ENCODE data around the gene COPS6. TPM values are rescaled to one million over a fixed set of nuclear protein-coding genes. Genes with fewer than 3 reads are reported as not detected.

The COPS6 gene
- total RNA-seq, 1 donor from 2014 or later: 83.1 TPM

DNA sequence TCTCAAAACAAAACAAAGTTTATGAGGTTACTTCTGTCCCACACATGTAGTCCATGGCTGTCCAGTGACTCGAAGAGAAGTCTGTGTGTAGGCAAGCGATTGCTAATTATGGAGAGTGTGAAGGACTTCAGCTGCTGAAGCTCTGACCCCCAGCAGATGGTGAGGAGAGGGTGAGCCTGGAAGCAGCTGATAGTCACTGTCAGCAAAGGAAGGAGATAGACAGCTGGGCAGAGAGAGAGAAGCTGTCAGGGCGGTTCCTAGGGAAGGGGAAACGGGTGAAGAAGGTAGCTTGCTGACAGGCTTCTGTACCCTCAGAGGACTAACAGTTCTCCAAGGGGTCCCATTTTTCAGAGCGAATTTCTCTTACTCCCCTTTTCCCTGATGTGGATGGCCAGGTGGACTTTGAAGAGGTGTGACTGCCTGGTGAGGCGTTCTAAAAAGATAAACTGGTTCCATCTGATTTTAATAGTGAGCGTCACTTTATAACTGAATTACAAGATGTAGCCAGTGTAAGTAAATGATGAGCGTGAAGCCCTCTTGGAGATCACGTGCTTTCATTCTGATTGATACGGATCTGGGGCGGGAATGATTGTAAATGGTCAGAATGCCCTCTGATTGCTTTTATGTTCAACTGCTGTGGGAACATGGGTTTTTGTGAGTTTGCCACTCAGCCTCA, 27.1 kb upstream of the COPS6 start:
- H3K4me3 Mint-ChIP-seq (ENCODE audit: unreplicated experiment): no peak overlapping the region
- no peaks in the 10 kb centered on the region for H3K4me1 Mint-ChIP-seq (ENCODE audit: low read depth)
- DNase-seq (ENCODE audit: low spot score): no peak
- TF ChIP-seq, protein P1, sequence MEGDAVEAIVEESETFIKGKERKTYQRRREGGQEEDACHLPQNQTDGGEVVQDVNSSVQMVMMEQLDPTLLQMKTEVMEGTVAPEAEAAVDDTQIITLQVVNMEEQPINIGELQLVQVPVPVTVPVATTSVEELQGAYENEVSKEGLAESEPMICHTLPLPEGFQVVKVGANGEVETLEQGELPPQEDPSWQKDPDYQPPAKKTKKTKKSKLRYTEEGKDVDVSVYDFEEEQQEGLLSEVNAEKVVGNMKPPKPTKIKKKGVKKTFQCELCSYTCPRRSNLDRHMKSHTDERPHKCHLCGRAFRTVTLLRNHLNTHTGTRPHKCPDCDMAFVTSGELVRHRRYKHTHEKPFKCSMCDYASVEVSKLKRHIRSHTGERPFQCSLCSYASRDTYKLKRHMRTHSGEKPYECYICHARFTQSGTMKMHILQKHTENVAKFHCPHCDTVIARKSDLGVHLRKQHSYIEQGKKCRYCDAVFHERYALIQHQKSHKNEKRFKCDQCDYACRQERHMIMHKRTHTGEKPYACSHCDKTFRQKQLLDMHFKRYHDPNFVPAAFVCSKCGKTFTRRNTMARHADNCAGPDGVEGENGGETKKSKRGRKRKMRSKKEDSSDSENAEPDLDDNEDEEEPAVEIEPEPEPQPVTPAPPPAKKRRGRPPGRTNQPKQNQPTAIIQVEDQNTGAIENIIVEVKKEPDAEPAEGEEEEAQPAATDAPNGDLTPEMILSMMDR (IDR thresholded peaks at IDR 0.05): no peak
- no peaks in the 10 kb centered on the region for H3K9me3 Mint-ChIP-seq (ENCODE audit: low read depth)
- peaks cover 33% of the 10 kb centered on the region for H3K36me3 Mint-ChIP-seq (ENCODE audit: low read depth)
- H3K27me3 Mint-ChIP-seq (ENCODE audit: low read depth): no peaks in the 10 kb centered on the region
- no peak overlapping the region for H3K27ac Mint-ChIP-seq (ENCODE audit: unreplicated experiment)

DNA sequence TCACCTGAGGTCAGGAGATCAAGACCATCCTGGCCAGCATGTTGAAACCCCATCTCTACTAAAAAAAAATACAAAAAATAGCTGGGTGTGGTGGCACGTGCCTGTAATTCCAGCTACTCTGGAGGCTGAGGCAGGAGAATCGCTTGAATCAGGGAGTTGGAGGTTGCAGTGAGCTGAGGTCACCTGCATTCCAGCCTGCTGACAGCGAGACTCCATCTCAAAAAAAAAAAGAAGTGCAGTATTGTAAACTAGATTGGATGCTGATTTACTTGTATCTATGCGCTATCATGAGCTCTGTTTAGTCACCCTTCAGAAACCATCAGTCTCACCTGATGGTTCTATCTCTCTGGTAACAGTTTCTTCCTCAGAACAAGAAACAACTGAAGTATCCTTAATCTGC, 25.4 kb upstream of the COPS6 start:
- DNase-seq (ENCODE audit: low spot score): no peak
- no peak overlapping the region for H3K27ac Mint-ChIP-seq (ENCODE audit: unreplicated experiment)
- no peaks in the 10 kb centered on the region for H3K4me1 Mint-ChIP-seq (ENCODE audit: low read depth)
- no peaks in the 10 kb centered on the region for H3K27me3 Mint-ChIP-seq (ENCODE audit: low read depth)
- H3K9me3 Mint-ChIP-seq (ENCODE audit: low read depth): no peaks in the 10 kb centered on the region
- TF ChIP-seq, protein P1 (IDR thresholded peaks at IDR 0.05): no peak
- no peak overlapping the region for H3K4me3 Mint-ChIP-seq (ENCODE audit: unreplicated experiment)
- peaks cover 29% of the 10 kb centered on the region for H3K36me3 Mint-ChIP-seq (ENCODE audit: low read depth)

DNA sequence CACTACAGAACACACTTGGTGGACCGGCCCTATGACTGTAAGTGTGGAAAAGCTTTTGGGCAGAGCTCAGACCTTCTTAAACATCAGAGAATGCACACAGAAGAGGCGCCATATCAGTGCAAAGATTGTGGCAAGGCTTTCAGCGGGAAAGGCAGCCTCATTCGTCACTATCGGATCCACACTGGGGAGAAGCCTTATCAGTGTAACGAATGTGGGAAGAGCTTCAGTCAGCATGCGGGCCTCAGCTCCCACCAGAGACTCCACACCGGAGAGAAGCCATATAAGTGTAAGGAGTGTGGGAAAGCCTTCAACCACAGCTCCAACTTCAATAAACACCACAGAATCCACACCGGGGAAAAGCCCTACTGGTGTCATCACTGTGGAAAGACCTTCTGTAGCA, 24.6 kb upstream of the COPS6 start:
- H3K4me1 Mint-ChIP-seq (ENCODE audit: low read depth): no peaks in the 10 kb centered on the region
- no peak for DNase-seq (ENCODE audit: low spot score)
- H3K9me3 Mint-ChIP-seq (ENCODE audit: low read depth): no peaks in the 10 kb centered on the region
- no peaks in the 10 kb centered on the region for H3K27me3 Mint-ChIP-seq (ENCODE audit: low read depth)
- peaks cover 27% of the 10 kb centered on the region for H3K36me3 Mint-ChIP-seq (ENCODE audit: low read depth)
- TF ChIP-seq, protein P1 (IDR thresholded peaks at IDR 0.05): no peak
- H3K27ac Mint-ChIP-seq (ENCODE audit: unreplicated experiment): no peak overlapping the region
- H3K4me3 Mint-ChIP-seq (ENCODE audit: unreplicated experiment): no peak overlapping the region

DNA sequence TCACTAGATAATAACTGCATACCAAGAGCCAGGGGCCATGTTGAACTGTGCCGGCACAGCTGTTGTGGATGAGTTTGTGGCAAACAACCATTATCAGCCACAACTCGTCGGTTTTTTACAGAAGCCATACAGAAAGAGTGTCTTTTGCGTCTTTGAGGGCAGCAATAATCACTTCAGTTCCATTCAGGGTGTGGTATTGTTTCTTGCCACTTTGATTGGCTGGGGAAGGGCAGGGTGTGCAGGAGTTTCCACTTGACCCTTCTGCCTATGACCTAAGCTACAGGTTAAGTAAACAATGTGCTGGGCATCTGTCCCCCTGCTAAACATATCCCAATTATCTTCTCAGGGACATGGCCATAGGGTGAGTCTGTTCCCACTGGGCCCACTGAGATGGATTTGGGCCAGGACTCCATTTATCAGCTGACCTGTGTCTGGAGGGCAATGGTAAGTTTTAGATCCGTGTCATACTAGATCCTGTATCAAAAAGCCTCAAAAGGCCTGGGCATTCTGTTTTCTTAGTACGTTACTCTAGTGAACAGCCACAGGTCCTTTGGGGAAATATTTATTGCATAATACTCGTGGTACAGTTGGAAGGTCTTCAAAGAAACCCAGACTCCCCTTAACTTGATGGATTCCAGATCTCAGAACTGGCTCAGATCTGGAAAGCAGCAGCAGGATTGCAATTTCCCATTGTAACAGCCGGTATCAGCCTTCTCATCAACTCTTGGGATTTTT, 23.1 kb upstream of the COPS6 start:
- Mint-ChIP-seq H3K27me3 (ENCODE audit: low read depth) (no peaks in the 10 kb centered on the region), H3K36me3 (ENCODE audit: low read depth) (peaks cover 32% of the 10 kb centered on the region), H3K4me3 (ENCODE audit: unreplicated experiment) (no peak overlapping the region), H3K27ac (ENCODE audit: unreplicated experiment) (no peak overlapping the region), H3K9me3 (ENCODE audit: low read depth) (peaks cover 4% of the 10 kb centered on the region), H3K4me1 (ENCODE audit: low read depth) (no peaks in the 10 kb centered on the region)
- TF ChIP-seq, protein P1 (IDR thresholded peaks at IDR 0.05): no peak
- no peak for DNase-seq (ENCODE audit: low spot score)

DNA sequence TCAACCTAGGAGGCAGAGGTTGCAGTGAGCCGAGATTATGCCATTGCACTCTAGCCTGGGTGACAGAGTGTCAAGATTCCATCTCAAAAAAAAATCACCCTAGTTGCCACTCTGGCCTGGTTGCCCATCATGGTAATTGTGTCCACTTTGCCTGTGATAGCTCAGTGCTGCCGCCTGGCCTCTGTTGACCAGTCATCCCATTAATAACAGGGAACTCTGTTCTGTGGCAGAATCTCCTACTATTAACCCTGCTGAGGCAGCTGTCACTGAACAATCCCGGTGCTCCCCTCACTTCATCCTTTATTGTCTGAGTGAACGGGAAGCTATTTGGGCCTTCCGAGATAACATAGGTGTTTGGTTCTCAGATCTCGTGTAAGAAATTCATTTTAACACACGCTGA, 21.8 kb upstream of the COPS6 start:
- TF ChIP-seq, protein P1 (IDR thresholded peaks at IDR 0.05): no peak
- H3K36me3 Mint-ChIP-seq (ENCODE audit: low read depth): peaks cover 40% of the 10 kb centered on the region
- H3K4me3 Mint-ChIP-seq (ENCODE audit: unreplicated experiment): no peak overlapping the region
- H3K27me3 Mint-ChIP-seq (ENCODE audit: low read depth): no peaks in the 10 kb centered on the region
- H3K4me1 Mint-ChIP-seq (ENCODE audit: low read depth): no peaks in the 10 kb centered on the region
- no peak overlapping the region for H3K27ac Mint-ChIP-seq (ENCODE audit: unreplicated experiment)
- peaks cover 18% of the 10 kb centered on the region for H3K9me3 Mint-ChIP-seq (ENCODE audit: low read depth)
- DNase-seq (ENCODE audit: low spot score): no peak
